Activated CD8-positive, alpha-beta memory T cell treated with anti-CD3 and anti-CD28 coated beads, Interleukin-2, amount 10 ng/mL, durations not matched to agents 7 days and 5 days (primary cell): Measurements from ENCODE around the gene MAP1A. TPM values are rescaled to one million over a fixed set of nuclear protein-coding genes. Genes with fewer than 3 reads are reported as not detected.
A peak's percentile ranks its signal among the peaks of the same experiment; 100 is the strongest.

Experiments used
- ATAC-seq: fragments of 150-1000 bp; cut with Tn5 transposase; one replicate; pipeline ENCODE4 v1.10.0; 2021; ENCODE audit warnings: moderate library complexity
- CTCF ChIA-PET: fragments of 350-600 bp; sonication (Branson Sonifier 250); formaldehyde crosslinking; loops from one replicate; lab custom pipeline; 2021; ENCODE audit warnings: antibody characterized with exemption; lab: Charles Lee
- DNase-seq: peaks from one replicate; pipeline ENCODE4 v3.0.0-alpha.2; 2020
- H3K27ac Mint-ChIP-seq: one replicate; pipeline ENCODE4 v1.8.0; 2021; ENCODE audit warnings: mild to moderate bottlenecking, mixed read lengths
- H3K27me3 Mint-ChIP-seq: one replicate; pipeline ENCODE4 v1.8.0; 2021; ENCODE audit warnings: mixed read lengths
- H3K36me3 Mint-ChIP-seq: one replicate; pipeline ENCODE4 v1.8.0; 2021; ENCODE audit warnings: mild to moderate bottlenecking, mixed read lengths
- H3K4me1 Mint-ChIP-seq: one replicate; pipeline ENCODE4 v1.8.0; 2021; ENCODE audit warnings: mixed read lengths
- H3K4me3 Mint-ChIP-seq: one replicate; pipeline ENCODE4 v1.8.0; 2021; ENCODE audit warnings: mild to moderate bottlenecking, moderate library complexity, mixed read lengths
- H3K9me3 Mint-ChIP-seq: one replicate; pipeline ENCODE4 v1.8.0; 2022; ENCODE audit warnings: low read depth, mixed read lengths
- total RNA-seq, 2 experiments: library from RNA; stranded (reverse); gene quantifications; one replicate each; pipeline ENCODE4 v1.2.3, GENCODE V29; 2021

Gene MAP1A
- total RNA-seq, 2 experiments from 2014 or later = 3.0 to 7.8 TPM

DNA sequence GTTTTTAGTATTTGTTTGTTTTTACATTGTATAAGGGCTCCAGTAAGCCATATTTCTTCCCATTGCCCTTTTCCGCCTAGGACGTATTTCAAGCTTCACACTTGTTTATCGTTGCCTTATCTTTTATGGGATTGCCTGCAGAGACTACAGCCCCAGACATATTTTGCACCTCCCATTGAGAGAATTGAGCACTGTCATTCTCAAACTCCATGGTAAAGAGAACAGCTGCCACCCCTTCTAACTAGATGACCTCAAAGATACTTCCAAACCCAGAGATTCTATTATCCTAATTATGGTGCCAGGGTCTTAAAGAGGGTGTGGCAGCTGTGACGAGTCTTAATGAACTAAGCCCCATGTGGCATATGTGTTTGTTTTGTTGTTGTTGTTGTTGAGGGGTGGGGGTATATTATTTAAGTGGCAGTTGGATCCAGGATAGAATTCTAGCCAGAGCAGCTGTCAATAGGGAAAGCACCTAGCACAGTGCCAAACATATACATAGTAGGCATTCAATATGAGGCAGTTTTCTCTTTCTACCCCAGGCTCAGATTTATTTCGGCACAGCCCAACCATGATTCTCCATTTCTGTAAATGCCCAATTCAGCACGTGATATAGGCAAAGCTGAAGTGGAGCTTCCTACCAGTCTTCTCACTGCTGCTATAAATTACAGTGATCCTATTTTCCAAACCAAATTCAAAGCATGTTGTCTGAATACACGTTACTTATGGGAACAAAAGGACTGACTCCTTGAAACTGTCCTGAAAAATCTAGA lies 23.5 kb upstream of the MAP1A start:
- Mint-ChIP-seq H3K36me3 (peaks cover 8% of the 10 kb centered on the region), H3K9me3 (no peaks in the 10 kb centered on the region), H3K27me3 (no peaks in the 10 kb centered on the region), H3K27ac (peak overlapping the region; percentile 96), H3K4me1 (peaks cover 28% of the 10 kb centered on the region), H3K4me3 (peak overlapping the region; percentile 85)
- no peak for DNase-seq
- CTCF ChIA-PET = interaction anchor here (0.7 to 4.2 kb wide), 4 partner anchors 10 to 59 kb away, joined by 3 to 32 read pairs (median 8); no protein-coding TSS in a partner anchor
- no peak for ATAC-seq

DNA sequence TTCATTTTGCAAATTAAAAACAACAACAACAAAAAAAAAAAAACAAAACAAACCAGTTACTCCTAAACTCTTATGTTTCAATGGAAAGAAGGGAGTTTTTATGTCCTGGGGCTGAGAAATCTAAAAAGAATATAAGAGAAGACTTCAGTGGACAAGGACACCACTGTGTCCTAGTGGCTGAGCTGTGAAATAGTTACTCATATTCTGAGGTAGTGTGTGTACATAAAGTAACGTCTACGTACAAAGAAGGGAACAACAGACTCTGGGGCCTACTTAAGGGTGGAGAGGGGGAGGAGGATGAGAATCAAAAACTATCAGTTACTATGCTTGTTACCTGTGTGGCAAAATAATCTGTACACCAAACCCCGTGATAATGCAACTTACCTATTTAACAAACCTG lies 18.4 kb upstream of the MAP1A start:
- Mint-ChIP-seq H3K4me1 (peaks cover under 1% of the 10 kb centered on the region), H3K27ac (no peak overlapping the region), H3K9me3 (no peaks in the 10 kb centered on the region), H3K27me3 (no peaks in the 10 kb centered on the region), H3K36me3 (peaks cover 2% of the 10 kb centered on the region), H3K4me3 (no peak overlapping the region)
- CTCF ChIA-PET = interaction anchor here (3.4 kb wide), 1 partner anchor 12 kb away, joined by 14 read pairs; no protein-coding TSS in a partner anchor
- DNase-seq (no peak), ATAC-seq (no peak)

DNA sequence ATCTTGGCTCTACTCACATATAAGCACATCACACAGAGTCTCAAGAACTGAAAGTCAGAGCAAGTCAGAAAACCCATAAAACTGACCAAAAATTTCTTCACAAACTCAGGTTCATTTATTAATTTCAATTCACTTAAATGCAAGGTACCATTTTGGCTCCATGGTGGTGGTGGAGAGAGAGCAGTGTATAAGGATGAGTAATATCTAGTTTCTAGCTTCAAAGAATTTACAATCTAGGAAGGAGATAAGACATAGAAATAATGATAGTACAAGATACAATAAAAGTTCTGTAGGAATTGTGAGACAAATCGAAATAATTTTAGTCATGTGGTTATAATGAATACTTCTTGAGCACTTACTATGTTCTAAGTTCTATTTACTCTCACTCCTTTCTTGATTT lies 17.8 kb upstream of the MAP1A start:
- Mint-ChIP-seq H3K36me3 (peaks cover 2% of the 10 kb centered on the region), H3K9me3 (no peaks in the 10 kb centered on the region), H3K4me3 (no peak overlapping the region), H3K4me1 (no peaks in the 10 kb centered on the region), H3K27me3 (no peaks in the 10 kb centered on the region), H3K27ac (no peak overlapping the region)
- no peak for DNase-seq
- CTCF ChIA-PET = interaction anchor here (3.4 kb wide), 1 partner anchor 11 kb away, joined by 14 read pairs; no protein-coding TSS in a partner anchor
- no peak for ATAC-seq

DNA sequence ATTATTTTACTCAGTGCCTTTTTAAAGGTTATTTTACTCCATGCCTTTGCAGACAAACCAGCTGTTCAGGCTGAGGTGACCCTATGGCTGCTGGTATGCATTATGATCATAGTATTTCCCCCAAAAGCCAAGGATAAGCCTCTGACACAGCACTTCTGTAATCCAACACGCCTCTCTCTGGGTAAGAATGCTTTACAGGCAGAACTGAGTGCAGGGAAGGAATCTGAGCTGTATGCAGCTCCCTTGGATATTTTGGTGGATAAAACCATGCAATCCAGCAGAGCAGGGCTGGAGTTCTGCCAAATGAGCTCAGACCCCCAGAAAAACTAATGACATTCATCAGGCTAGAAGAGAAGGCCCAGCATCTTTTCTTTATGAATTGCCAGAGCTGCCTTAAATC lies 11.7 kb upstream of the MAP1A start:
- no peak for ATAC-seq
- H3K9me3 Mint-ChIP-seq = no peaks in the 10 kb centered on the region
- H3K4me3 Mint-ChIP-seq = no peak overlapping the region
- CTCF ChIA-PET = no interaction called here
- H3K4me1 Mint-ChIP-seq = peaks cover 8% of the 10 kb centered on the region
- H3K36me3 Mint-ChIP-seq = peaks cover 3% of the 10 kb centered on the region
- H3K27ac Mint-ChIP-seq = no peak overlapping the region
- DNase-seq = no peak
- no peaks in the 10 kb centered on the region for H3K27me3 Mint-ChIP-seq

DNA sequence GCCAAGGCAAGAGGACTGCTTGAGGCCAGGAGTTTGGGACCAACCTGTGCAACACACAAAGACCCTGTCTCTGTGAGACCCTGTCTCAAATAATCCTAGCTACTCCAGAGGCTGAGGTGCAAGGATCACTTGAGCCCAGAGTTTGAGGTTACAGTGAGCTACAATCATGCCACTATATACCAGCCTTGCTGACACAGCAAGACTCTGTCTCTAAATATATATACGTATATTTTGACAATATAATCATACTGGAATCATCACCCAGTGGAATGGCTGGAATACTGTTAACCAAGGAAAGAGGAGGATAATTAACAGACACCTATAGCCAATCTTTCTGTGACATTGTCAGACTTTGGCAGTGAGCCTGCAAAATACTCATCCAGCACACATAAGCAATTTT lies 9.0 kb upstream of the MAP1A start:
- Mint-ChIP-seq H3K4me3 (no peak overlapping the region), H3K36me3 (peaks cover 3% of the 10 kb centered on the region), H3K27ac (no peak overlapping the region), H3K4me1 (peaks cover 33% of the 10 kb centered on the region), H3K27me3 (no peaks in the 10 kb centered on the region), H3K9me3 (no peaks in the 10 kb centered on the region)
- DNase-seq (no peak), ATAC-seq (no peak)
- CTCF ChIA-PET = no interaction called here

DNA sequence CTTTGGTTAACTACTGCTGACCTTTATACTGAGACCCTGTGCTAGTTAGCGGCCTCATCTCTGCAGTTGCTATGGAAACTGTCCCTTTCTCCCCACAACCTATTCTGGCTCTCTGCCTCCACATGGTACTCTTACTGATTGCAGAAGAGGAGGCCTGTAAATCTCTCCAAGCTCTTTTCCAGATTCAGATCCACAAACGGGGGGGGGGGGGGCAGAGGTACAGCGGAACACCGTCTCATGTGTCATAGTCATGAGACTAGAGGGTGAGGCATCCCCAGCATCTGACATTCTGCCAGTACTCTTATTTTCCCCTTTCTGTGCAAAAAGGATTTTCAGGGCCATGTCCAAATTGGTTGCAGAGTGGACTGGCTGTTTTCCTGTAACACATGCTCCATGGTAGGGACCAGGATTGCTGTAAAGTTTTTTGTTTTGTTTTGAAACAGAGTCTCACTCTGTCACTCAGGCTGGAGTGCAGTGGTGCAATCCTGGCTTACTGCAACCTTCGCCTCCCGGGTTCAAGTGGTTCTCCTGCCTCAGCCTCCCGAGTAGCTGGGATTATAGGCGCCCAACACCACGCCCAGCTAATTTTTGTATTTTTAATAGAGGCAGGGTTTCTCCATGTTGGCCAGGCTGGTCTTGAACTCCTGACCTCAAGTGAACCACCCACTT lies 8.3 kb upstream of the MAP1A start:
- H3K27me3 Mint-ChIP-seq = no peaks in the 10 kb centered on the region
- ATAC-seq (no peak), DNase-seq (no peak)
- peaks cover 40% of the 10 kb centered on the region for H3K4me1 Mint-ChIP-seq
- H3K4me3 Mint-ChIP-seq = no peak overlapping the region
- no peaks in the 10 kb centered on the region for H3K9me3 Mint-ChIP-seq
- CTCF ChIA-PET = interaction anchor here (3.5 kb wide), 1 partner anchor 16 kb away, joined by 32 read pairs; the partner anchor contains the start of gene TP53BP1
- H3K27ac Mint-ChIP-seq = peak overlapping the region; percentile 29
- peaks cover 2% of the 10 kb centered on the region for H3K36me3 Mint-ChIP-seq

DNA sequence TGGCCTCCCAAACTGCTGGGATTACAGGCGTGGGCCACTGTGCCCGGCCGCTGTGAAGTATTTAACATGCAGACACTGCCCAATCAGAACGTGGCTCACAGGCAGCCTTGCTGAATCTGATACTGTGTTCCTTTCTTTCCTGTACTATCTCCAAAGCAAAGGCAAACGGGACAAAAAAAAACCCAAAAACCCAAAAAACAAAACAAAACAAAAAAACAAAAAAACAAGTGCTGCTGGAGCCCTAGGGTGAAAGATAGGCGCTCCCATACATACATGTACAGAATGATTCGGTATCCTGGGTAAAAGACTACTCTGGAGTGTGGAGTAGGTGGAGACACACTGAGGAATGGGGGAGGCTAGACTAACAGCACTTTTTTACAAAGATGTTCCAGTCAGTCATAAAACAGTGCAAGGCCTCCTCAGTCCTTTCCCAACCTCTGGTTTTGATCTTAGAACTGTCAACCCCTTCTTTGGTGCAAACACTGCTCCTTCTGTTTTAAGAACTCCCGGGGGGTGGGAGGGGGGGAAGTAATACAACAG lies 7.7 kb upstream of the MAP1A start:
- Mint-ChIP-seq H3K4me3 (peak overlapping the region; percentile 94), H3K27me3 (no peaks in the 10 kb centered on the region), H3K27ac (peak overlapping the region; percentile 93), H3K9me3 (no peaks in the 10 kb centered on the region), H3K4me1 (peaks cover 46% of the 10 kb centered on the region), H3K36me3 (peaks cover 2% of the 10 kb centered on the region)
- no peak for ATAC-seq
- CTCF ChIA-PET = interaction anchor here (0.8 to 7.3 kb wide), 4 partner anchors 9 to 75 kb away, joined by 3 to 66 read pairs (median 23); partner anchors contain the start of gene TP53BP1
- DNase-seq = no peak

DNA sequence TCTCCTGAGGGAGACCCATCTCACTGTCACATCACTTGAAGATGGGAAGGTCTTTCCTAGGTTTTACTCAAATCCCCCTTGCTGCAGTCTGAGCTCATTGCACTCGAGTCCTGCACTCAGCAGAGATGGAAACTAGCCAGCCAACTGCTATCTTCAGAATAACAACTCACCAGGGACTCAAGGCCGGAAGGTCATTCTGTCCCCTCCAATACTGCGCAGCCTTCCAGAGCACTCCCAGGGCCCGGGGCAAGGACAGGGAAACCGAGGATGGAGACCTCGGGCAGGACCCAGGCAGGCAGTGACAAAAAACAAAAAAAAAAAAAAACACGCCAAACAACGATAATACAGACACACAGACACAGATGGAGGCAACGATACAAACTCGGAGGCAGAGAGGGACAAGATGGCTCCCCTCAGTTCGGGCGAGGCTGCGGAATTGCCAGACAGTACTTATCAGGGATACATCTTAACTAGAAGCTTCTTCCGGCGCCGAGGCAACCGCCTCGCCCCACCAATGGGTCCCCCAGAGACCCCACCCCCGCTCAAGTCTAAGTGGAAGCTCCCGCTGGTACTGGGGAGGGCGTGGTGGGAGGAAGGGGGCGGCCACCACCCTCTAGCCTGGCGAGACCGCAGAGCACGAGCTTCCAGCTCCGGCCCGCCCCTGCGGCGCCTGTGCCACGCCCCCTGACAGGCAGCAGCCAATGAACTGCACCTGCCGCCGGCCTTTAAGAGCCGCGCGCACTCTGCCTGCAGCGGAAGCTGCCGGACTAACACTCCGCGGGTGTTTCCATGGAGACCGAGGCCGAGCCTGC lies 7.0 kb upstream of the MAP1A start:
- Mint-ChIP-seq H3K9me3 (no peaks in the 10 kb centered on the region), H3K4me1 (peaks cover 49% of the 10 kb centered on the region), H3K27ac (peak overlapping the region; percentile 93), H3K36me3 (peaks cover 2% of the 10 kb centered on the region), H3K27me3 (no peaks in the 10 kb centered on the region), H3K4me3 (peak overlapping the region; percentile 94)
- peak; percentile 94 for ATAC-seq
- peak; percentile 99 for DNase-seq
- CTCF ChIA-PET = interaction anchor here (0.6 to 7.3 kb wide), 11 partner anchors 10 to 275 kb away, joined by 3 to 66 read pairs (median 4); partner anchors contain the start of gene TP53BP1

DNA sequence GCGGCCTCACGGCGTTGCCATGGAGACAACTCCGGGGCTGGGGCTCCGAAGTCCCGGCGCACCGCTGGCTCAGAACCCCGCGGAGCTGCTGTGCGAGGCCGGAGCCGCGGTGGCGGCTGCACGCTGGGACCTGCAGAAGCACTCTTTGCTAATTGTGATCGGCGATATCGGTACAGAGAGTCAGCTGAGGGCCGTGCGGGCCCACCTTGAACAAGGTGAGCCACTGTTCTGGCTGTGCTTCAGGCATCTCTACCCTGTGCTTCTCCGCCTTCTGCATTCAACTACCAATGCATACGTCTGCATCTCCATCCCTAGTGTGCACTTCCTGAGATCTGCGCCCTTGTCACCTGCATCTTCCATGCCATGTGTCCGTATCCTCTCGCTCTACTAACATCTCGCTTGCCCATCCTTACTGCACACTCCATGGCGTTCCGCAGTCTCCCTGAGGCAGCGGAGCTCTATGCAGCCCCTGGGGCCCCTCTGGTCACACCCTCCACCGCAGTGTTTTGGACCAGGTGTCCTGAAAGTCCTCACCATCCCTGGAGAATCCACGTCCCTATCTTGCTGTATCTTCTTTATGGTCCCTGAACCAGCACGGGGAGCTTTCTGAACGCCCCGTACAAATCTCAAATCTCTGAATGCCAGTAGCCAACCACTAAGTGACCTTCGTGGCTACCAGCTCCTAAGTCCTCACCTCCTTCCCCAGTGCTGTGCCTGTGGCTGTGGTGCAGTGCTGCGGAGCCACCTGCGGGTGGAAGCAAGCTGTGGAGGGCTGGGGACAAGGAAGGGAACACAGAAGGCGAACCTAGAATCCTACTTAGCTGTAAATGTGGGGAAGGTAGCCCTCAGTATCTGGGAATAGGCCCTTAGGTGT lies 6.2 kb upstream of the MAP1A start:
- CTCF ChIA-PET = interaction anchor here (0.6 to 7.3 kb wide), 11 partner anchors 10 to 274 kb away, joined by 3 to 66 read pairs (median 4); partner anchors contain the start of gene TP53BP1
- Mint-ChIP-seq H3K36me3 (peaks cover 2% of the 10 kb centered on the region), H3K4me1 (peaks cover 57% of the 10 kb centered on the region), H3K9me3 (no peaks in the 10 kb centered on the region), H3K4me3 (peak overlapping the region; percentile 94), H3K27me3 (no peaks in the 10 kb centered on the region), H3K27ac (peak overlapping the region; percentile 58)
- no peak for ATAC-seq
- peak; percentile 50 for DNase-seq

DNA sequence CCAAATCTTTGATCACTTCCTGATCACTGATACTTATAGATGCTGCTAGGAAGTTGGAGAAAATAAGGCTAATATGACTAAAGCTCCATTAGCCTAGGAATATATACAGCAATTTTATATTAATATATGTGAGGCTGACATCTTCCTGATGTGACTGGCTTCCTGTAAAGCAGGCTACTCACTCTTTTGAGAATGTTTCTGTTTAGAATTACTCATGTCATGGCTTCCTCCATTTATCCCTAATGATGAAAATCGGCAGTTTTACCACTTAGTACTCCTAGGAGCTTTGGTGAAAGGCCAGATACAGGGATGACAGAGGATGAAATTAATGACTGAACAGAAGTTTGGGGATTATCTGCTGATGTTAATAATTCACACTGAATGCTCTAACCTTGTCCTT lies 3.9 kb upstream of the MAP1A start:
- no peak for ATAC-seq
- no peaks in the 10 kb centered on the region for H3K9me3 Mint-ChIP-seq
- CTCF ChIA-PET = interaction anchor here (1.0 to 7.3 kb wide), 8 partner anchors 13 to 143 kb away, joined by 3 to 66 read pairs (median 10); partner anchors contain the start of genes TP53BP1, TUBGCP4 and ZSCAN29
- DNase-seq = no peak
- H3K36me3 Mint-ChIP-seq = peaks cover 2% of the 10 kb centered on the region
- peak overlapping the region; percentile 31 for H3K4me3 Mint-ChIP-seq
- H3K27ac Mint-ChIP-seq = peak overlapping the region; percentile 79
- peaks cover 16% of the 10 kb centered on the region for H3K27me3 Mint-ChIP-seq
- H3K4me1 Mint-ChIP-seq = peaks cover 65% of the 10 kb centered on the region

DNA sequence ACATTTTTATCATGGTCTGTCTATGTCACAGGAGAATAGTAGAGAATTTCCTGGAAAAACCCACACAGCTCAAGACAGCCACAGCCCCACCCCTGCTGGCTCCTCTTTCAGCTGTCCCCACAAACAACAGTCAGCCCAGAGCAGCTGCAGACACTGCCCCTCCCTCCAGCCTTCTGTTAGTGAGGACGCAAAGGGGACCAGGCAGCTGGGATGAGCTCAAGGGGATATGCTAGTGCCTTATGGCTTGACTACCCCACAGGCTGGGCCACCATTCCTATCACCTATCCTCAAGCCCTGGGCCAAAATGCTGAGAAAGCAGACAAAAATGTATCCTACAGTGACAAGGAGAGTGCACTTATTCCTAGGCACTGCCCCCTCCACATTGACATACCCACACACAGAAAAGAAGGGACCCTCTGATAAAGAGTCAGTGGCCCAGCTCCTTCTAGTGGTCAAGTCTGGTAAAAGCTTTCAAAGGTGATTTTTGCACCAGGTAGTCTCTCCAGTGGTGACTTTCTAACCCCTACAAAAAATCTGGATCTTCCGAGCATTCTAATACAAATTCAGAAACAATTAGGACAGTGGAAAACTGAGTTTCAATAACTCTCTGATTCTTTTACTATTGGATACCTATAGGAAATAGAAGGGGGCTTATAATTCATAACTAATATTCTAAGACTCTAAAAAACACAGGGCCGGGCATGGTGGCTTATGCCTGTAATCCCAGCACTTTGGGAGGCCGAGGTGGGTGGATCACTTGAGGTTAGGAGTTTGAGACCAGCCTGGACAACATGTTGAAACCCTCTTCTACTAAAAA lies 3.0 kb upstream of the MAP1A start:
- Mint-ChIP-seq H3K27ac (peak overlapping the region; percentile 79), H3K4me1 (peaks cover 71% of the 10 kb centered on the region), H3K4me3 (peak overlapping the region; percentile 31), H3K27me3 (peaks cover 21% of the 10 kb centered on the region), H3K36me3 (peaks cover 2% of the 10 kb centered on the region), H3K9me3 (no peaks in the 10 kb centered on the region)
- peak; percentile 77 for DNase-seq
- ATAC-seq = peak; percentile 4
- CTCF ChIA-PET = interaction anchor here (0.6 to 7.3 kb wide), 12 partner anchors 12 to 289 kb away, joined by 3 to 66 read pairs (median 4); partner anchors contain the start of genes TP53BP1, TUBGCP4 and ZSCAN29
